ENCODE data around the gene SOCS6. TPM values are rescaled to one million over a fixed set of nuclear protein-coding genes. Genes with fewer than 3 reads are reported as not detected.

SOCS6 gene
- total and polyA plus RNA-seq, 2 experiments from 2014 or later: 4.4 to 13.3 TPM

GRCh38 chr18:70334728-70335329 is 46.0 kb downstream of the SOCS6 start:
- Histone ChIP-seq H3K4me2 (no peak overlapping the region), H3F3A (replicated peaks; ENCODE audit: low read depth) (no peaks in the 10 kb centered on the region), H4K20me1 (replicated peaks; ENCODE audit: insufficient read depth) (no peaks in the 10 kb centered on the region), H3K36me3 (ENCODE audit: insufficient read depth) (no peaks in the 10 kb centered on the region), H3K27ac (ENCODE audit: low read depth) (no peak overlapping the region), H3K27me3 (ENCODE audit: insufficient read depth) (no peaks in the 10 kb centered on the region), H3K4me1 (ENCODE audit: insufficient read depth) (peaks cover 21% of the 10 kb centered on the region; the same call in 1 of the 2 replicates), H3K9me2 (ENCODE audit: insufficient read depth) (0 out of 2 replicates have a peak, but pooled peaks cover 4% of the 10 kb centered on the region), H3K79me2 (replicated peaks; ENCODE audit: insufficient read depth) (no peaks in the 10 kb centered on the region), H3K4me3 (no peak overlapping the region), H2AFZ (no peak overlapping the region)
- H3K27me3 Mint-ChIP-seq (ENCODE audit: insufficient read depth, low read depth, poor library complexity): peaks cover 5% of the 10 kb centered on the region
- H3K4me3 Mint-ChIP-seq: no peak overlapping the region
- peaks cover 14% of the 10 kb centered on the region; the same call in 2 of the 3 replicates for H3K9me3 Mint-ChIP-seq
- no peak for TF ChIP-seq ZNF114 (CRISPR knock-in tag; IDR thresholded peaks at IDR 0.05)
- TF ChIP-seq POLR2AphosphoS5 (IDR thresholded peaks at IDR 0.05; ENCODE audit: low read depth): no peak
- no peak for TF ChIP-seq NANOG (IDR thresholded peaks at IDR 0.05; ENCODE audit: borderline replicate concordance)
- no peak for TF ChIP-seq ZNF331 (CRISPR knock-in tag; IDR thresholded peaks at IDR 0.05; ENCODE audit: low read depth)
- TF ChIP-seq CREB1 (CRISPR knock-in tag; IDR thresholded peaks at IDR 0.05; ENCODE audit: low read depth): no peak
- no peak for TF ChIP-seq ETS1 (IDR thresholded peaks at IDR 0.05)
- no peak for TF ChIP-seq EZH2 (IDR thresholded peaks at IDR 0.05; ENCODE audit: low read depth, unreplicated experiment)
- no peak for TF ChIP-seq JUNB (IDR thresholded peaks at IDR 0.05; ENCODE audit: unreplicated experiment)
- no peak for TF ChIP-seq STAT1 (IDR thresholded peaks at IDR 0.05; ENCODE audit: unreplicated experiment)
- no peak for TF ChIP-seq REST (IDR thresholded peaks at IDR 0.05; ENCODE audit: unreplicated experiment)
- no peak for TF ChIP-seq ZNF462 (CRISPR knock-in tag; IDR thresholded peaks at IDR 0.05)
- no peak for TF ChIP-seq EZH2phosphoT487 (IDR thresholded peaks at IDR 0.05; ENCODE audit: unreplicated experiment)
- no peak for TF ChIP-seq CTCF (conservative IDR thresholded peaks at IDR 0.05; ENCODE audit: low read depth in 2 of 2)
- peaks cover 26% of the 10 kb centered on the region for H3K4me1 Mint-ChIP-seq
- H3K27ac Mint-ChIP-seq: no peak overlapping the region
- ATAC-seq (no peak), DNase-seq (ENCODE audit: low spot score) (no peak)
- H3K36me3 Mint-ChIP-seq (ENCODE audit: low read depth): peaks cover 25% of the 10 kb centered on the region

Measured in GM23338 (cell line).